ENCODE measurements around the gene PF4V1.

Gene PF4V1

GRCh38 chr4:73853246-73853704, at the start of gene PF4V1:
Gene PF4V1, plus strand, starts transcription at chr4:73853296. Its CDS starts 67 bp downstream, at chr4:73853363.
- no peak for DNase-seq

- DNase-seq, result no peak
These were observed 42.9 kb upstream of the PF4V1 start for GRCh38 chr4:73810191-73810590.

DNA sequence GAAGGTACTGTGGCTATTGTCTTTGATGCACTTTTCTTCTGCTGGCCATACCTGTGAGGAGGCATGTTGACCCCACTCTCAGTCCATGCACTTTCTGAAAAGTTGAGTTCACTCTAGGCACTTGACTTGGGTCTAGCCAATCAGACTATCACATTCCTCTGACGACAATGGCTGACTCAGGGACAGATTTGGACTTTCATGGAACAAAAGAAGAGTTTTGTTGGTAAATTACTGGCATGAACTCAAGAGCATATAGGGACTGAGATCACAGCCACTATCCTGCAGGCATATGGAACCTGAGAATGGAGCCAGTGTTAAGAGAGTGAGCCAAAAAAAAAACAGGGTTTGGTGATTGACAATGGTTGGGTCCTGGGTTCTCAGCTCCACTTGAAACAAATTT, 41.3 kb upstream of the PF4V1 start:
- no peak for DNase-seq

- no peak for DNase-seq
These were observed 38.4 kb upstream of the PF4V1 start for GRCh38 chr4:73814679-73815078.

DNA sequence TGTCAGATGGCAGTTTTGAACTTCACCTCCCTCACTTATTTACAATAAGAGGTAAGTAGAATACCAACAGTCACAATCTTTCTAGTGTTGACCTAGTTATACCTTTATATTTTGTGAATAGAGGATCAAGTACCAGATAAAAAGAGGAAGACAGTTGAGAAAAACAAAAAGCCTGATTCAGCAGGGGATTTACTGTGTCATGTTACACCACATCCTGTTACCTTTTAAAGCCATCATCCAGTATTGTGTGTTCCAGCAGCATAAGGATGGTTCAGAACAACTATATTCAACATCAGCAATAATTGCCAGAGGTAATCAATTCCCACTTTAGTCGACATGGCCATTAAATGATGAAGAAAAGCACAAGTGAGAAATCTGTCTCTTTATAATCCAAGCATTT, 38.0 kb upstream of the PF4V1 start:
- DNase-seq, result no peak

DNA sequence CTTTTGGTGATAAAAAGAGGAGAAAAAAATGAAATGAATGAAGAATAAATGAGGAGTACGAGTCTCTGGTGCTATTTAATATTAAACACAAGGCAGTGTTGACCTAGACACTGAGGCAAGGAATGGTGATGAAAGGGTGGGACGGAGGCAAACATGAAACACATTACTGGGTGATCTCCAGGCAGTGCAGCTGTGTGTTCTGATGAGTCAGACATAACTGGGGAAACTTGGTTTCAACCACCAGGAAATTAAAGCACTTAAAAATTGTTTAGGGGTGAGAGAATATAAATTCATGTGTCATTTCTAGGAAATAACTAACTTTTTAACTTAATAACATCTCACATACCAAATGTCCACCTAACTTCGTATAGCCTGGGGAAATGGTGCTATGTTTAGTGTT, 36.3 kb upstream of the PF4V1 start:
- DNase-seq, result peak; percentile 28

GRCh38 chr4:73817341-73817740, 35.8 kb upstream of the PF4V1 start:
- no peak for DNase-seq

GRCh38 chr4:73821325-73821724, 31.8 kb upstream of the PF4V1 start:
- DNase-seq, result no peak

DNA sequence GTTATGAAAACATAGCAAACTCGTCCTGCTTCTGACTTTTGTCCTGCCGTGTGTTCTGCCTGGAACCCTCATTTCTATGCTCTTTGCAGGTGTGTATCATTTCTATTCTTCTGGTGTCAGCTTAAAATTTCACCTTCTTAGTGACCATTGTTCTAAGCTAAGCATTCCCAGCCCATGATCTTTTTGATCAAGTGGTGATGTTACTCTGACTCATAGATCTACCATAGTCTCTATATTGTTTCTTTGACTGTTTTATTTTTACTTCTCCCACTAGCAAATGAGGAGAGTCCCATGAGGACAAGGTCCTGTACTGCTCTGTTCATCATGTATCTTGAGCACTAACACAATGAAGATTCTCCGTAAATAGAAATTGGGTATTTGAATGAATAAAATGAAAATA, 30.7 kb upstream of the PF4V1 start:
- DNase-seq, result no peak

GRCh38 chr4:73822812-73823504, 30.1 kb upstream of the PF4V1 start:
- DNase-seq, result no peak

DNA sequence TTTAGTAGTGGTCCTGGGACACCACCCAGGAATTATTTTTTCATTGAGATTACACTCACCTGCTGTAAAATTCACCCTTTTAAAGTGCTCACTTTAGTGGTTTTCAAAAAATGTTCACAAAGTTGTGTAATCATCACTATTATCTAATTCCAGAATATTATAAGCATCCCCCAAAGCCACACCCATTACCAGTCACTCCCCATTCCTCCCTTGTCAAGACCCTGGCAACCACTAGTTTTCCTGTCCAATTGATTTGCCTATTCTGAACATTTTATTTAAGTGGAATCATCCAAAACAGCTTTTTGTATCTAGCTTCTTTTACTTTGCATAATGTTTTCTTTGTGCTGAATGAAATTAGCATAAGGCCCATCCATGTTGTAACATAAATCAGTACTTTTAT, 29.3 kb upstream of the PF4V1 start:
- peak; percentile 16 for DNase-seq

DNA sequence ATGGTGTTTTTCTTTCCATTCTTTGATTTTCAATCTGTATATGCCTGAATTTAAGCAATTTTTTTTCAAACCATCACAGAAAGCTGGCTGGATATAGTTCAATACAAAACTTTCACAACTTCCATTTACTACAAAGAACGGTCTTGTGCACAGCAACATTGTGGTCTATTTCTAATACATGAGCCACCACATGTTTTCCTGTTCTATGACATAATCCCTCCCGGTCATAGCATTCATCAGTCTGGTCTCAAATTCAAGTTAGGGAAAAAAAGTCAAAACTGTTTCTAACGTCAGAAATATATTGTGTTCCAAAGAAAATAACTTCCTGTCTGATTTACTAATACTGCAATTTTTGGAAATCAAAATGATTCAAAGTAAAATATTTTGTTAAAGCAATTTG, 24.1 kb upstream of the PF4V1 start:
- no peak for DNase-seq

DNA sequence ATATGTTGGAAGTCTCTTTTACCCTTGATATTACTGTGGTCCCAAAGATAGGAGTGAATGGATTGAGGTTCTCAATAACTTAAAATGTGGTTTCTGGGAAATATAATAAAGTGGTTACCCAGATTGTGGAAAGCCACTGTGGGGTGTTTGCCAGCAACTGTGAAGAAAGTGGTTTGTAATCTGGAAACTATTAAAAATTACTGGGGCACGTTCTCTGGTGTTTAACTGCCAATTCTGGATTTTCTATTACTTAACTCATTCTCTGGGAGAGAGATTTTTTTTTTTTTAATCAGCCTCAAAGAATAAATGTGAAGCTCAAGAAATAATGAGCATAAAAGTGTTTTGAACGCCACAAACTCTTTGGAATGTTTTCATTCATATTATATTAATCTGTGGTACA, 21.5 kb upstream of the PF4V1 start:
- DNase-seq, result no peak

DNA sequence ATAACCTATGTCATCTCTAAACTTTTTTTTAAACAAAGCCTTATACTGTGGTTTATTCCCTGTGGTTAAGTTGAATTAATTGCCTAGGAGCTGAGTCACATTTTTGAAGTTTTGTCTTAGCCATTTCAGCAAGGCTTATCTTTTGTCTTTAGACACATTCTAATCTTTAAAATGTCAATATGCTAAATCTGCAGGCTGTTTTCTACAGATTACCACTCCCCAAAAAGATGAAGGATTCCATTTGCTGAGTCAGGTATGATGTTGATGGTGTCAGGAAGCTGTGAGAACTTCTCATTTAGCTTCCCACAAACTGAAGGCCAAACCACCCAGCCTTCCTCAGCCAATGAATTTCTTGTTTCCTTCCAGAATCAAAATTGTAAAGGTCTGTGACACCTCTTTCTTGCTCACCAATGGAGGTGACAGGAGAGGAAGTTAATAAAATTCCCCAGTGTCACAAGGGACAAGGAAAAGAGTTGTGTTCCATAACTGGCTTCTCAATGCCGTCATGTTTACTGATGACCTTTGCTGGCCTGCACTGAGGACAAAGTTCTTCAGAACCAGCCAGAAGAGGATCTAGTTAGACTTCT, 20.4 kb upstream of the PF4V1 start:
- DNase-seq, result peak; percentile 77

- DNase-seq, result no peak
These were observed 16.5 kb upstream of the PF4V1 start, which contains the start of gene CXCL6 for GRCh38 chr4:73836373-73837279. Gene CXCL6, plus strand, starts transcription at chr4:73836678. Its CDS starts 73 bp downstream, at chr4:73836751.

DNA sequence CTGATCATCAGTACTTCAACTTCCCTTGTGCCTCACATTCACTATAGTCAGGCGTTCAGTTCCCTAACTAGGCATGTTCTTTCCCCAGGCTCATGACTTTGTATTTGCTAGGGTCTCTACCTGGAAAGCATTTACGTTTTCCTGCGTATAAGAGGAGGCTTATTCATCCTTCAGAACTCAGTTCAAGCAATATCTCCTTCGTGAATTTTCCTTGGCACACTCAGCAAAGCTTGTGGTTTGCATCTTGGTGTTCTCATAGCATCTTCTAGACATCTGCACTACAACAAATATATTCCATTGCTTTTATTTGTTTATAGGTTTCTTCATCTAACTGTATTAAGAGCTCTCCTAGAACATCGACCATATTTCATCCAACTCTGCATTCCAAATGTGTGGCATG, 14.0 kb upstream of the PF4V1 start:
- DNase-seq, result no peak

- no peak for DNase-seq
These were observed 13.4 kb upstream of the PF4V1 start for GRCh38 chr4:73839715-73840114.

GRCh38 chr4:73841243-73841925, 11.7 kb upstream of the PF4V1 start:
- DNase-seq, result peak; percentile 71

GRCh38 chr4:73842696-73843095, 10.4 kb upstream of the PF4V1 start:
- DNase-seq, result no peak

DNA sequence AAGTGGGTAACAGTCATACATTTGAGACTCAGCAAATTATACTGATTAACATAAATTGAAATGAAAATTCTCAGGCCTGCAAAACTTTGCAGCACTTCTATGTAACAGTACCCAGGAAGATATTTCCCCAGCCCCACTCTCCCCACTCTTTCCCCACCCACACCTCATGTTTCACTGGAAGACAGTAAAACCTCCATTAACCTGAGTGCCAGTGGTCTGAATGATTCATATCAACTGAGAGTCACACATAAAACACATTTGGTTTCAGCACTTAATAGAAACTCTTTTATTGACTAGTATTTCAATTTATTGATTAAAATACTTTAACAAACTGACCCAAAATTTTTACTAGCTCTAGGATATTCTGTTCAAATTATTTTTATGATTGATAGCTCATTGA, 9.7 kb upstream of the PF4V1 start:
- no peak for DNase-seq

DNA sequence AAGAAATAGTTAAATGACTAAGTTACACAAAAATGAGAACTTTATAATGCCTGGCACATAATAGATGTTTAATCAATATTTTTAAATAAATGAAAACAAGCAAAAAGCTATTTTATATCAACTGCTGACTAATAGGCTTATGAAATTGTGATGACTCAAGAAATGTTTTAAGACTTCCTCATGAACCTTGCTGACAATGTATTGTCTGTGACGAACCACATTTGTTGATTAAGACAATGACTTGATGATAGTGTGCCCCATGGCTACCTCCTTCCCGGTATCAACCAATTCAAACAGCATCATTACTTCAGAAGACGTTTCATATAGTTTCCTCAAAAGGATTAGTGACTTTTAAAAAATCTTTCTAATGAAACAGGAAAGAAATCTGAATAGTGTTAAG, 8.8 kb upstream of the PF4V1 start:
- peak; percentile 63 for DNase-seq

- no peak for DNase-seq
These were observed 8.3 kb upstream of the PF4V1 start for GRCh38 chr4:73844806-73845205.

- no peak for DNase-seq
These were observed 5.4 kb upstream of the PF4V1 start for GRCh38 chr4:73847526-73848182.
